Measurements from ENCODE around the gene IGFBP2.

DNA sequence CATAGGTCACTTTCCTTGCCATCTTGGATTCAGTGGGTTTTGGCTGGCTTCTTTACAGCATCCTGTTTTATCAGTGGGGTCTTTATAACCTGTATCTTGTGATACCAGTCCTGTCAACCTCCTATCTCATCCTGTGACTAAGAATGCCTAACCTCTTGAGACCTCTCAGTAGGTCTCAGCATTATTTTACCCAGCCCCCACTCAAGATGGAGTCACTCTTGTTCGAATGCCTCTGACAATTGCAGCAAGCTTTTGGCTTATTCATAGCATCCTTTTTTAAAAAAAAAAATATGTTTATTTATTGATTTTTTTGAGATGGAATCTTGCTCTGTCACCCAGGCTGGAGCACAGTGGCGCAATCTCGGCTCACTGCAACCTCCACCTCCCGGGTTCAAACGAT lies 24.7 kb upstream of the IGFBP2 start:
- TF ChIP-seq, protein P1, sequence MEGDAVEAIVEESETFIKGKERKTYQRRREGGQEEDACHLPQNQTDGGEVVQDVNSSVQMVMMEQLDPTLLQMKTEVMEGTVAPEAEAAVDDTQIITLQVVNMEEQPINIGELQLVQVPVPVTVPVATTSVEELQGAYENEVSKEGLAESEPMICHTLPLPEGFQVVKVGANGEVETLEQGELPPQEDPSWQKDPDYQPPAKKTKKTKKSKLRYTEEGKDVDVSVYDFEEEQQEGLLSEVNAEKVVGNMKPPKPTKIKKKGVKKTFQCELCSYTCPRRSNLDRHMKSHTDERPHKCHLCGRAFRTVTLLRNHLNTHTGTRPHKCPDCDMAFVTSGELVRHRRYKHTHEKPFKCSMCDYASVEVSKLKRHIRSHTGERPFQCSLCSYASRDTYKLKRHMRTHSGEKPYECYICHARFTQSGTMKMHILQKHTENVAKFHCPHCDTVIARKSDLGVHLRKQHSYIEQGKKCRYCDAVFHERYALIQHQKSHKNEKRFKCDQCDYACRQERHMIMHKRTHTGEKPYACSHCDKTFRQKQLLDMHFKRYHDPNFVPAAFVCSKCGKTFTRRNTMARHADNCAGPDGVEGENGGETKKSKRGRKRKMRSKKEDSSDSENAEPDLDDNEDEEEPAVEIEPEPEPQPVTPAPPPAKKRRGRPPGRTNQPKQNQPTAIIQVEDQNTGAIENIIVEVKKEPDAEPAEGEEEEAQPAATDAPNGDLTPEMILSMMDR (IDR thresholded peaks at IDR 0.05) = no peak
- no peak for TF ChIP-seq EZH2 (IDR thresholded peaks at IDR 0.05; ENCODE audit: borderline replicate concordance, insufficient read depth, low read depth, low read length, poor library complexity, severe bottlenecking)
